IPS-18c (cell line): Measurements from ENCODE around the gene HPS4.
"Not testable (repeated sequence)": the region's sequence is repeated elsewhere in the genome, so short reads cannot be mapped to it uniquely, and the experiment has no call there.

ENCODE experiments used
- H3K4me3 ChIP-seq: 2 replicates; pipeline ENCODE4 v1.7.0; 2013; ENCODE audit warnings: low read depth, mild to moderate bottlenecking, low read length, moderate library complexity; ENCODE audit not compliant: insufficient read depth
- H3K9me3 ChIP-seq: one replicate; pipeline ENCODE4 v1.6.1; 2013; ENCODE audit warnings: mild to moderate bottlenecking, low read length, moderate library complexity; ENCODE audit not compliant: control insufficient read depth, insufficient read depth

Gene HPS4

DNA sequence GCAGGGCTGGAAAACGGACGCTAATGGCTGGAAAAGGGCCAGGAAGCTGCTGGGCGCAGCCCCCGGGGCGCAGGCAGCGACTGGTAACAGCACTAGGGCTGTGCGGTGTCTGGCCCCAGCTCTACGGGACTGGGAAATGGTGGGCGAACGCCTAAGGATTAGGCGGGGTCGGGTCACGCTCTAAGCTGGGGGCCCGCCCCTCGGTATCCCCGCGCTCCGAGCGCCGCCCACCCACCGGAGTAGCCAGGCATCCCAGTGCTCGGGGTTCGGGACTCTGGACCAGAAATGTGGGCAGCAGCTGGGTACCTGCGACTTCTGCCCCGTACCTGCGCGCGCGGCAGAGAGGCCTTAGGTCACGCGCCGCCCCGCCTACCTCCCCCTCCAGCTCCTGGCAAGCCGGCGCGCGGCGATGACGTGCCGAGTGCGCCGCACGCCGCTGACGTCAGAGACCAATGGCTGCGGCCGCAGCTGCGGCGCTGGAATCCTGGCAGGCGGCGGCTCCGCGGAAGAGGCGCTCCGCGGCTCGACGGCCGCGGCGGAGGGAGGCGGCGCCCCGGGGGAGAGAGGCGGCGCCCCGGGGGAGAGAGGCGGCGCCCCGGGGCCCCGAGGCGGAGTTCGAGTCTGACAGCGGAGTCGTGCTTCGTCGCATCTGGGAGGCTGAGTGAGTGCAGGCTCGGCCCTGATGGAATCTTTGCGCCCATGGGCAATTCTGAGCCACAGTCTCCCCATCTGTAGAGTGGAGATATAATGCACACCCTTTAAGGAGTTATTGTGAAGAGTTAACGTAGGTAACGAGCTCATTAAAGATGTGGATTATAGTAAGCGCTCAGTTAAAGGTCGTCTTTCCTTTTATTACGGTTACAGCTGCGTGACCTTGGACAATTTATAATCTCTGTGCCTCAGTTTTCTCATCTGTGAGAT lies at the start of gene HPS4, which contains the start of gene SRRD:
Gene HPS4, minus strand, starts transcription at position 345 of the 921 bp plus-strand sequence. CDS start 2,021 bp downstream, outside the sequence.
Gene SRRD, plus strand, starts transcription at position 439 of the 921 bp plus-strand sequence. Its CDS starts 14 bp downstream, at position 453.
- H3K9me3 ChIP-seq, result no peaks in the 10 kb centered on the region
- H3K4me3 ChIP-seq, result peak within 1 kb of the TSS; percentile 83

DNA sequence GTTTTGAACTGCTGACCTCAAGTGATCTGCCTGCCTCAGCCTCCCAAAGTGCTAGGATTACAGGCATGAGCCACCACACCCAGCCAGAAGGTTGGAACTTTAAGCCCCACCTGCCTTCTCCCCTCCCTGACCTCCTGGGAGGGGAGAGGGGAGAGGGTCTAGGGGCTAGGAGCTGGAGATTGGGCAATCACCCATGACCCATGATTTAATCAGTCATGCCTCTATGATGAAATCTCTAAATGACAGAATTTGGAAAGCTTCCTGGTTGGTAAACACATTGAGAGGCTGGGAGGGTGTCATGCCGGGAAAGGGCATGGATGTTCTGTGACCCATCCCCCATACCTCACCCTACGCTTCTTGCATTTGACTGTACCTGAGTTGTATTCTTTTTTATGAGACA lies 45.8 kb upstream of the HPS4 start:
- H3K4me3 ChIP-seq, result no peak overlapping the region

GRCh38 chr22:26528518-26528917 lies 44.9 kb upstream of the HPS4 start:
- not testable (repeated sequence) for H3K9me3 ChIP-seq, H3K4me3 ChIP-seq

More for the DNA sequence above, 45.8 kb upstream of the HPS4 start:
- H3K9me3 ChIP-seq, result no peaks in the 10 kb centered on the region

- Histone ChIP-seq H3K4me3 (no peak overlapping the region), H3K9me3 (no peaks in the 10 kb centered on the region)
These were observed 44.2 kb upstream of the HPS4 start for GRCh38 chr22:26527574-26528465.

- Histone ChIP-seq H3K9me3 (no peaks in the 10 kb centered on the region), H3K4me3 (no peak overlapping the region)
These were observed 43.6 kb upstream of the HPS4 start for GRCh38 chr22:26527167-26527566.

- Histone ChIP-seq H3K9me3 (no peaks in the 10 kb centered on the region), H3K4me3 (no peak overlapping the region)
These were observed 42.5 kb upstream of the HPS4 start for GRCh38 chr22:26525946-26526564.

DNA sequence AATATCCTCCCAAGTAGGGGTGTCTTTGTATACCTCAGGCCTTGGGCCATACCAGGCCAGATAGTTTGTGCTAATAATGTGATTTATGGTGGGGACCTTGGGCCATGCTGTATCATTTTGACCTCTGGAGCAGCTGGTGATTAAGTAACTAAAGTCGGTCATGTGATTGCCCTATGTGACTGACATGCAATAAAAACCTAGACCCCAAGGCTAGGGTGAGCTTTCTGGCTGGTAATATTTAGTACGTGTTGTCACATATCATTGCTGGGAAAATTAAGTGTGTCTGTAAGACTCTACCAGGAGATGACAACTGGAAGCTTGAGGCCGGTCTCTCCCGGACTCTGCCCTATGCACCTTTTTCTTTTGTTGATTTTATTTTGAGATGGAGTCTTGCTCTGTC lies 41.3 kb upstream of the HPS4 start:
- Histone ChIP-seq H3K9me3 (no peaks in the 10 kb centered on the region), H3K4me3 (no peak overlapping the region)

GRCh38 chr22:26522592-26522991 lies 39.0 kb upstream of the HPS4 start:
- Histone ChIP-seq H3K4me3 (no peak overlapping the region), H3K9me3 (no peaks in the 10 kb centered on the region)

- Histone ChIP-seq H3K4me3 (no peak overlapping the region), H3K9me3 (no peaks in the 10 kb centered on the region)
These were observed 38.4 kb upstream of the HPS4 start for GRCh38 chr22:26522012-26522411.

- H3K9me3 ChIP-seq, result no peaks in the 10 kb centered on the region
- no peak overlapping the region for H3K4me3 ChIP-seq
These were observed 33.8 kb upstream of the HPS4 start for GRCh38 chr22:26517429-26517828.

DNA sequence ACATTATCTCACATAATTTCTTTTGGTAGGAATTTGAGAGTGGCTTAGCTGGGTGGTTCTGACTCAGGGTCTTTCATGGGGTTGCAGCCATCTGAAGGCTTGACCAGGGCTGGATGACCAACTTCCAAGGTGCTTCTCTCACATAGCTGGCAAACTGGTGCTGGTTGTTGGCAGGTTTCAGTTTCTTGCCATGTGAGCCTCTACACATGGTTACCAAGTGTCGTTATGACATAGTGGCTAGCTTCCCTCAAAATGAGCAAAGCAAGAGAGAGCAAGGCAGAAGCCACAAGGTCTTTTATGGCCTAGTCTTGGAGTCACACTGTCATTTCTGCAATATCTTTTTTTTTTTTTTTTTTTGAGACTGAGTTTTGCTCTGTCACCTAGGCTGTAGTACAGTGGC lies 32.9 kb upstream of the HPS4 start:
- Histone ChIP-seq H3K9me3 (no peaks in the 10 kb centered on the region), H3K4me3 (no peak overlapping the region)

- H3K9me3 ChIP-seq, result no peaks in the 10 kb centered on the region
- H3K4me3 ChIP-seq, result no peak overlapping the region
These were observed 32.3 kb upstream of the HPS4 start for GRCh38 chr22:26515931-26516330.

DNA sequence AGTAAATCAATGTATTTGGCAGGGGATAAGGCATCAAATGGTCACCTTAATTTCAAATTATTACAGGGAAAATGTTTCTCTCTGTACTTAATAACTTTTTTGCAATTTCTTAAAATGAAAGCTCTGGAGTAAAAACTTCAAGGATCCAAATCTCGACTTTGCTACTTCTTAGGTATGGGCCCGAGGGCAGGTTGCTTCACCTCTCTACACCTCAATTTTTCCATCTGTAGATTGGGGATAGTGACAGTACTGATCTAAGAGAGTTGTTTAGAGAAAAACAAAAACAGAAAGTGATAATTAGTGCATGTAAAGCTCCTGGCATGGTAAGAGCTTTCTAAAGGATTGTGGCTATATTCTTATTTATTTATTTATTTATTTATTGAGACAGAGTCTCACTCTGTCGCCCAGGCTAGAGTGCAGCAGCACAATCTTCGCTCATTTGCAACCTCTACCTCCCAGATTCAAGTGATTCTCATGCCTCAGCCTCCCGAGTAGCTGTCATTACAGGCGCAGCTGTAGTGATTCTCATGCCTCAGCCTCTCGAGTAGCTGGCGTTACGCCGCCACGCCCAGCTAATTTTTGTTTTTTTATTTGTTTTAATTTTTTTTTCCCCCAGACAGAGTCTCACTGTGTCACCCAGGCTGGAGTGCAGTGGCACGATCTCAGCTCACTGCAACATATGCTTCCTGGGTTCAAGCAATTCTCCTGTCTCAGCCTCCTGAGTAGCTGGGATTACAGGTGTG lies 31.0 kb upstream of the HPS4 start:
- Histone ChIP-seq H3K4me3 (no peak overlapping the region), H3K9me3 (no peaks in the 10 kb centered on the region)

DNA sequence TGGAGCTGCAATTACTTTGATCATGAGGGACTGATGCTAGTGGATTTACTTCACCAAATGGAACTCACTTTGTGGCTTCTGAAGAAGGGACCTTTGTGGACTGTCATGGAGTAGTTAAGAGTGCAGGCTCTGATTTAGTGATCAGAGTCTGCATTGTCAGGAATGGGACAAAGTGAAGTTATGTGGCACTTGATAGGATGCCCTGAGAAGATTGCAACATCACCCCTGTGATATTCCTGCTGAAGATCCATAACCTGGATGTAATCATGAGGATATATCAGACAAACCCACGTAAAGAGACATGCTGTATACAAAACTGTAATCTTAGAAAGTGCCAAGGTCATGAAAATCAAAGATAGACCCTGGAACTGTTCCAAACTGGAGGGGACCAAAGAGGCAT lies 30.3 kb upstream of the HPS4 start:
- Histone ChIP-seq H3K9me3 (no peaks in the 10 kb centered on the region), H3K4me3 (no peak overlapping the region)

DNA sequence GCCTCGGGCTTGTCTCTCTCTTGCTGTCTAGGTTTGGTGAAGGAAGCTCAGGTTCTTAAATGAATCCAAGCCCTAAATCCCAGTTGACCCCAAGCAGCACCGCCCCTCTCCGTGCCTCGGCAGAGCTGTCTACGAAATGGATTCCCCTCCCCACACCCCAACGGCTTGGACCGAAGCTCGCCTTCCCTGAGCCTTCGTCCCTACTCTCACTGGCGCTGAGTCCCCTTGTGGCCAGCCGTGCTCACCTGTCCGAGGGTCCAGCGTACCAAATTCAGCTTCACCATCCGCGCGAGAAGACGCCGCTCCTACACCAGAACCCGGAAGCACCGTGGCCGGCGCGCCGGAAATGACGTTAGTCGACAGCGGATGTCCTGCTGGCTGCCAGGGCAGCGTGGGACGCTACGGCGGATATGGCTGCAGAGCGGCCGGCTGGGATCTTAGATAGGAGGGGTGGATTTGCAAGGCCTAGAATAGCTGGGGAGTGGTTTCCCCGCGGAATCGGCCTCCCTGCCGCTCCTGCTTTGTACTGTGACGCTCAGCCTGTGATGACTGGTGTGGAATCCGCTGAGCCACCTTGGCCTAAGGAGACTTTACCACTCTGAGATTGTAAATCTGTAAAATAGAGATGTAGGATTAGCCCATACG lies 28.7 kb upstream of the HPS4 start, which contains the start of gene TFIP11:
Gene TFIP11, minus strand, starts transcription at position 325 of the 645 bp plus-strand sequence. CDS start 2,201 bp downstream, outside the sequence.
- Histone ChIP-seq H3K4me3 (peak within 1 kb of the TSS; percentile 96), H3K9me3 (no peaks in the 10 kb centered on the region)

DNA sequence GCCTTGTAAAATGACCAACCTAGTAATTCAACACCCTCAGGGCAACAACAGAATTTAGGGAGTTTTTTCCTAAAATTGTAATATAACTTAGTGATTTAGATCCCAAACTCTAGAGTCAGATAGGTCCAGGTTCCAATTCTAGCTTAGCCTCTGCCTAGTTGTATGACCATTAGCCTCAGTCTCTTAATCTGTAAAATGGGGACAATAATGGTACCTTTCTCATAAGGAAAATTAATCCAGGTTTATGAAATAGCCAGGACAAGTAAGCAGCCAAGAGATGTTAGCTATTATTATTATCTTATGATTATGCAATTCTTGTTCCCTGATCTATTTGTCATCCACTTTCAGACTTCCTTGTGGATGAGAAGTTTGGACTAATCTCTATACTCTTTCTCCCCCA lies 24.6 kb upstream of the HPS4 start:
- H3K4me3 ChIP-seq, result no peak overlapping the region
- H3K9me3 ChIP-seq, result no peaks in the 10 kb centered on the region
